Fibroblast of lung (primary cell): Measurements from ENCODE around the gene STIM1. TPM values are rescaled to one million over a fixed set of nuclear protein-coding genes. Genes with fewer than 3 reads are reported as not detected.

Source experiments
- DNase-seq, 2 donors: peaks; one replicate each; pipeline versions ENCODE4 v3.0.0 to v3.0.0-alpha.2; 2010; ENCODE audit warnings: low read depth in 2 of 2
- H2AFZ ChIP-seq: 2 replicates; pipeline ENCODE4 v1.5.1; 2012; ENCODE audit warnings: low read length, control low read depth, inconsistent platforms
- H3K27ac ChIP-seq: 2 replicates; pipeline ENCODE4 v1.5.1; 2011; ENCODE audit warnings: low read length, control low read depth; ENCODE audit not compliant: insufficient read depth
- H3K27me3 ChIP-seq: 2 replicates; pipeline ENCODE4 v1.5.1; 2011; ENCODE audit warnings: mild to moderate bottlenecking, low read length; ENCODE audit not compliant: control insufficient read depth, insufficient read depth
- H3K36me3 ChIP-seq: 2 replicates; pipeline ENCODE4 v1.5.1; 2011; ENCODE audit warnings: low read length; ENCODE audit not compliant: control insufficient read depth, insufficient read depth
- H3K4me1 ChIP-seq: 2 replicates; pipeline ENCODE4 v1.5.1; 2011; ENCODE audit warnings: low read length; ENCODE audit not compliant: control insufficient read depth, insufficient read depth; ENCODE audit errors: extremely low read depth
- H3K4me2 ChIP-seq: 2 replicates; pipeline ENCODE4 v1.5.1; 2011; ENCODE audit warnings: low read length, control low read depth; ENCODE audit not compliant: insufficient read depth; ENCODE audit errors: extremely low read depth
- H3K4me3 ChIP-seq, 4 experiments: fragments of 200-600 bp in 1 of 4; sonication (generic) in 1 of 4; replicated peaks in 1 of 4; 2 replicates each; pipeline ENCODE4 v1.5.1; 2011 to 2016; ENCODE audit warnings: low read length in 4 of 4, low read depth in 3 of 4, mild to moderate bottlenecking in 3 of 4, control low read depth in 2 of 4, inconsistent platforms in 1 of 4, mixed read lengths in 1 of 4; ENCODE audit not compliant: insufficient read depth in 1 of 4; ENCODE audit errors: control extremely low read depth in 1 of 4
- H3K79me2 ChIP-seq: 2 replicates; pipeline ENCODE4 v1.5.1; 2012; ENCODE audit warnings: mild to moderate bottlenecking, low read length, inconsistent platforms; ENCODE audit not compliant: control insufficient read depth, insufficient read depth
- H3K9ac ChIP-seq: 2 replicates; pipeline ENCODE4 v1.5.1; 2011; ENCODE audit warnings: mild to moderate bottlenecking, low read length, control low read depth; ENCODE audit not compliant: insufficient read depth
- H3K9me3 ChIP-seq: 2 replicates; pipeline ENCODE4 v1.5.1; 2012; ENCODE audit warnings: low read depth, low read length; ENCODE audit not compliant: control insufficient read depth, insufficient read depth
- H4K20me1 ChIP-seq: 2 replicates; pipeline ENCODE4 v1.5.1; 2011; ENCODE audit warnings: low read length; ENCODE audit not compliant: control insufficient read depth, insufficient read depth; ENCODE audit errors: extremely low read depth
- CTCF ChIP-seq, 2 donors: IDR thresholded peaks in 1 of 2; conservative IDR thresholded peaks in 1 of 2; 1 replicate in 1 of 2; 2 replicates in 1 of 2; pipeline ENCODE4 v1.5.1; 2011 to 2012; ENCODE audit warnings: low read length in 2 of 2, control low read depth in 1 of 2, inconsistent platforms in 1 of 2, low read depth in 1 of 2, mild to moderate bottlenecking in 1 of 2
- EZH2 ChIP-seq: IDR thresholded peaks from 2 replicates; pipeline ENCODE4 v1.5.1; 2012; ENCODE audit warnings: low read length, control low read depth, mild to moderate bottlenecking; ENCODE audit errors: missing control alignments
- polyA plus RNA-seq, 2 donors: library from polyadenylated mRNA; depleted of rRNA in 1 of 2; stranded (reverse) in 1 of 2; unstranded in 1 of 2; fragments of >200 nt; gene quantifications; 2 replicates each; pipeline ENCODE4 v1.2.1, GENCODE V29; 2011 to 2012; ENCODE audit warnings: missing spikeins in 1 of 2
- total RNA-seq: library from RNA; depleted of rRNA; stranded (reverse); fragments of >200 nt; gene quantifications from 2 replicates; pipeline ENCODE4 v1.2.1, GENCODE V29; 2014

STIM1 gene
- total and polyA plus RNA-seq, 2 donors (not counting 1 experiment from before 2014, with no cell fraction given): 38.1 to 44.6 TPM

- H3K79me2 ChIP-seq: peaks cover 44% of the 10 kb centered on the region
- TF ChIP-seq CTCF (conservative IDR thresholded peaks at IDR 0.05 in 1 of 2, IDR thresholded peaks at IDR 0.05 in 1 of 2; ENCODE audit: low read depth in 1 of 2, low read length in 2 of 2): no peak
- TF ChIP-seq EZH2: no peak
Observed at GRCh38 chr11:3840004-3840869, 15.2 kb upstream of the STIM1 start.

GRCh38 chr11:3840870-3841425 lies 14.5 kb upstream of the STIM1 start, which contains the start of gene RHOG:
TSS of gene RHOG (minus strand) at chr11:3840959. CDS start at chr11:3828138, 12,821 bp downstream.
- Histone ChIP-seq H3K9me3 (no peaks in the 10 kb centered on the region), H3K4me1 (peaks cover 15% of the 10 kb centered on the region)
- peak; percentile 76 to 87 for DNase-seq

More at GRCh38 chr11:3840004-3840869, 15.2 kb upstream of the STIM1 start:
- Histone ChIP-seq H3K4me3 (peak overlapping the region; percentile 79 to 83 (median 82)), H4K20me1 (no peaks in the 10 kb centered on the region), H3K27me3 (no peaks in the 10 kb centered on the region), H3K36me3 (peaks cover 3% of the 10 kb centered on the region), H3K4me2 (peak overlapping the region; percentile 96), H3K9me3 (no peaks in the 10 kb centered on the region), H3K27ac (peak overlapping the region; percentile 37), H3K4me1 (peaks cover 15% of the 10 kb centered on the region), H3K9ac (peak overlapping the region; percentile 64), H2AFZ (no peak overlapping the region)
- no peak for DNase-seq

More at GRCh38 chr11:3840870-3841425, 14.5 kb upstream of the STIM1 start, which contains the start of gene RHOG:
- TF ChIP-seq EZH2: no peak
- no peak for TF ChIP-seq CTCF (conservative IDR thresholded peaks at IDR 0.05 in 1 of 2, IDR thresholded peaks at IDR 0.05 in 1 of 2; ENCODE audit: low read depth in 1 of 2, low read length in 2 of 2)
- Histone ChIP-seq H3K27ac (peak within 1 kb of the TSS; percentile 72), H3K36me3 (peaks cover 3% of the 10 kb centered on the region), H3K9ac (peak within 1 kb of the TSS; percentile 76), H3K4me3 (peak within 1 kb of the TSS; percentile 79 to 83 (median 82)), H3K79me2 (peaks cover 38% of the 10 kb centered on the region), H3K27me3 (no peaks in the 10 kb centered on the region), H4K20me1 (no peaks in the 10 kb centered on the region), H3K4me2 (peak within 1 kb of the TSS; percentile 96), H2AFZ (peak within 1 kb of the TSS; percentile 54)
